K562 (cell line): Measurements from ENCODE around the gene TMEM176B. TPM values are rescaled to one million over a fixed set of nuclear protein-coding genes. Genes with fewer than 3 reads are reported as not detected.

Experiments used
- ATAC-seq: fragments of 200-7000 bp; cut with Tn5 transposase; 3 replicates; pipeline ENCODE4 v1.9.1; 2020; ENCODE audit warnings: moderate library complexity
- BruUV-seq: library from RNA; stranded (reverse); fragments of 400-500 nt; replicated peaks from 2 replicates; lab custom pipeline; 2021; lab: Mats Ljungman, UMichigan
- CTCF ChIA-PET: fragments of 300-600 bp; formaldehyde crosslinking; extraction: SDS; loops from one replicate; lab custom pipeline; 2021; ENCODE audit warnings: low intra/inter-chr PET ratio; lab: Yijun Ruan, JAX
- POLR2A ChIA-PET: fragments of 300-600, 350-650 bp; sonication (Branson Sonifier 250); formaldehyde crosslinking; extraction: SDS; loops from one replicate; lab custom pipeline; 2021; ENCODE audit warnings: antibody characterized with exemption, inconsistent platforms; lab: Yijun Ruan, JAX
- DNase-seq, 4 experiments: peaks; one replicate each; pipeline versions ENCODE4 v3.0.0 to v3.0.0-alpha.2; 2011 to 2018; ENCODE audit warnings: low spot score in 3 of 4, mixed read lengths in 3 of 4; ENCODE audit errors: extremely low read depth in 1 of 4
- FAIRE-seq: peaks from 2 replicates; lab custom pipeline; 2011; peaks lifted over from hg19 to GRCh38; lab: Jason Lieb, UNC
- H2AFZ ChIP-seq: 2 replicates; pipeline ENCODE4 v1.6.0; 2011; ENCODE audit warnings: low read depth, low read length, control low read depth, inconsistent platforms
- H3K27ac ChIP-seq: fragments of 200-600 bp; 3 replicates; pipeline ENCODE4 v1.8.0; 2011; ENCODE audit warnings: low read depth, mild to moderate bottlenecking, control low read depth, inconsistent platforms, low read length, moderate library complexity, mixed read lengths; ENCODE audit errors: extremely low read depth
- H3K27me3 ChIP-seq, 2 experiments: fragments of 300-600 bp in 1 of 2; 2 replicates in 1 of 2; 3 replicates in 1 of 2; pipeline versions ENCODE4 v1.6.0 to v1.8.0; 2011; ENCODE audit warnings: inconsistent platforms in 2 of 2, low read length in 2 of 2, mild to moderate bottlenecking in 1 of 2, mixed read lengths in 1 of 2, moderate library complexity in 1 of 2; ENCODE audit not compliant: control insufficient read depth in 2 of 2, insufficient read depth in 2 of 2
- H3K36me3 ChIP-seq: fragments of 300-600 bp; 3 replicates; pipeline ENCODE4 v1.8.0; 2011; ENCODE audit warnings: mild to moderate bottlenecking, low read length, inconsistent platforms; ENCODE audit not compliant: control insufficient read depth, insufficient read depth
- H3K4me1 ChIP-seq, 2 experiments: fragments of 200-600 bp in 1 of 2; replicated peaks in 1 of 2; 2 replicates in 1 of 2; 3 replicates in 1 of 2; pipeline versions ENCODE4 v1.5.1 to v1.8.0; 2011; ENCODE audit warnings: inconsistent platforms in 2 of 2, low read length in 2 of 2, mild to moderate bottlenecking in 1 of 2, mixed read lengths in 1 of 2, moderate library complexity in 1 of 2; ENCODE audit not compliant: control insufficient read depth in 2 of 2, insufficient read depth in 2 of 2
- H3K4me2 ChIP-seq: 2 replicates; pipeline ENCODE4 v1.6.1; 2011; ENCODE audit warnings: low read length, control low read depth, inconsistent platforms, mixed read lengths; ENCODE audit not compliant: insufficient read depth
- H3K4me3 ChIP-seq: fragments of 200-600 bp; sonication (generic), shearing (Covaris generic); 2 replicates; pipeline ENCODE4 v1.5.1; 2016; ENCODE audit warnings: control low read depth, inconsistent platforms
- H3K79me2 ChIP-seq: fragments of 200-600 bp; 3 replicates; pipeline ENCODE4 v1.8.0; 2011; ENCODE audit warnings: low read length, inconsistent platforms; ENCODE audit not compliant: control insufficient read depth, insufficient read depth
- H3K9ac ChIP-seq, 2 experiments: 2 replicates each; pipeline versions ENCODE4 v1.6.0 to v1.6.1; 2011; ENCODE audit warnings: low read depth in 2 of 2, low read length in 2 of 2, control low read depth in 1 of 2, inconsistent platforms in 1 of 2, mild to moderate bottlenecking in 1 of 2, mixed read lengths in 1 of 2; ENCODE audit not compliant: insufficient read depth in 1 of 2
- H3K9me1 ChIP-seq: one replicate; pipeline ENCODE4 v1.6.0; 2011; ENCODE audit warnings: inconsistent platforms, mild to moderate bottlenecking, low read length, moderate library complexity; ENCODE audit not compliant: control insufficient read depth, insufficient read depth
- H3K9me3 ChIP-seq: replicated peaks from 2 replicates; pipeline ENCODE4 v1.5.1; 2011; ENCODE audit warnings: low read depth, low read length, inconsistent platforms; ENCODE audit not compliant: control insufficient read depth, insufficient read depth
- H4K20me1 ChIP-seq: replicated peaks from 2 replicates; pipeline ENCODE4 v1.6.1; 2011; ENCODE audit warnings: low read length, inconsistent platforms, mixed read lengths; ENCODE audit not compliant: control insufficient read depth, insufficient read depth
- CREBBP ChIP-seq: IDR thresholded peaks from one replicate; pipeline ENCODE4 v1.6.1; 2012; ENCODE audit warnings: low read depth, mild to moderate bottlenecking, control low read depth, inconsistent platforms, low read length
- ERF ChIP-seq: fragments of 450-650 bp; formaldehyde crosslinking; IDR thresholded peaks from 2 replicates; pipeline ENCODE4 v1.4.0; 2020; ENCODE audit warnings: mild to moderate bottlenecking, mixed read lengths
- EZH2 ChIP-seq: IDR thresholded peaks from 2 replicates; pipeline ENCODE4 v1.6.1; 2012; ENCODE audit warnings: low read depth, mild to moderate bottlenecking, inconsistent platforms, low read length, borderline replicate concordance
- HMBOX1 ChIP-seq: sonication (generic); IDR thresholded peaks from 2 replicates; pipeline ENCODE4 v1.6.1; 2016
- JUNB ChIP-seq: fragments of 450-650 bp; formaldehyde crosslinking; conservative IDR thresholded peaks from 2 replicates; pipeline ENCODE4 v1.4.0; 2020; ENCODE audit warnings: mild to moderate bottlenecking
- NR1H2 ChIP-seq: sonication (generic); formaldehyde crosslinking; IDR thresholded peaks from 2 replicates; pipeline ENCODE4 v1.4.0; 2020; ENCODE audit warnings: mild to moderate bottlenecking, missing genetic modification reagents
- THRA ChIP-seq: fragments of 450-650 bp; IDR thresholded peaks from 2 replicates; pipeline ENCODE4 v1.6.1; 2017; ENCODE audit warnings: mild to moderate bottlenecking, moderate library complexity
- WGBS: fragments of 100-300 bp; shearing (Covaris generic); methylation state at CpG from one replicate; pipeline ENCODE4 v1.1.6; 2016; ENCODE audit warnings: low coverage, mixed read lengths; ENCODE audit not compliant: insufficient coverage; ENCODE audit errors: missing lambda C conversion rate; 5-methylcytosine and 5-hydroxymethylcytosine counted together
- in situ Hi-C: fragments of 300-500 bp; cut with MboI; formaldehyde crosslinking; loops from 4 replicates; pipeline ENCODE4 v1.15.0; 2018; ENCODE audit warnings: inconsistent platforms, mixed read lengths
- intact Hi-C: fragments of 100-400 bp; cut with micrococcal nuclease; formaldehyde crosslinking; loops from 2 replicates; pipeline ENCODE4 v1.14.2; 2022
- polyA plus RNA-seq, 8 experiments: library from polyadenylated mRNA; depleted of rRNA in 4 of 8; stranded (reverse) in 5 of 8; unstranded in 3 of 8; fragments of >200 nt; fragmentation: Nextera tagmentation in 2 of 8; fragmentation: Illumina TruSeq in 1 of 8; extraction: Ambion mirVana in 2 of 8; extraction: Trizol in 1 of 8; gene quantifications; 2 replicates each; pipeline versions ENCODE4 v1.2.1 to v1.2.3, GENCODE V29; 2011 to 2014; ENCODE audit warnings: inconsistent platforms in 1 of 8, missing spikeins in 1 of 8
- total RNA-seq, 7 experiments: library from RNA; depleted of rRNA in 6 of 7; stranded (reverse); fragments of >200 nt in 6 of 7; fragmentation: Illumina TruSeq in 2 of 7; extraction: Trizol in 2 of 7; gene quantifications; 2 replicates each; pipeline versions ENCODE4 v1.2.1 to v1.2.3, GENCODE V29; 2011 to 2021; ENCODE audit warnings: low replicate concordance in 1 of 7

Gene TMEM176B
- total and polyA plus RNA-seq, 9 of the 15 experiments (the other 6 are each of a cell fraction or from before 2014, with no cell fraction given): 0.19 to 0.60 TPM; not detected in 7

- no peak for TF ChIP-seq HMBOX1
- TF ChIP-seq THRA: no peak
- TF ChIP-seq JUNB (CRISPR knock-in tag): no peak
- TF ChIP-seq CREBBP: no peak
- no peak for TF ChIP-seq ERF
These were observed 547 bp upstream of the TMEM176B start, which contains the start of gene TMEM176A (continued) for GRCh38 chr7:150800581-150801241.

DNA sequence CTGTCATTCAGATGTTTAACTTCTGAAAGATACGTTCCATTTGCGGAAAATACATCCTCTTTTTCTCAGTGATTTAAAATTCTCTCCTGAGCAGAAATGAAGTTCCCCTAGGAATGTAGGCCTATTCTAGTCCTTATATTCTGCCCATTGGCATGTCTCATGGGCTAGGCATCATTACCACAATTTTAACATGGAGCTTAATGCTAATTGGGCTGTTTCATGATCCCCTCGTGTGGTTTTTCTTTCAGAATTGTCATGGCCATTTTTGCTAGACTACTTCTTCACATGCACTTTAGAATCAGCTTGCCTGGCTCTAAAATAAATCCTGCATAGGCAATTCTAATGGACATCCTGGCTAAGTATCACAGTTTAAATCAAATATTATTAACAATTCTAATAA lies 1.0 kb downstream of the TMEM176B start:
- Histone ChIP-seq H3K27me3 (peaks cover 65 to 79% of the 10 kb centered on the region in 2 experiments), H4K20me1 (no peaks in the 10 kb centered on the region), H3K79me2 (no peaks in the 10 kb centered on the region), H2AFZ (no peak overlapping the region), H3K9me1 (no peaks in the 10 kb centered on the region), H3K36me3 (no peaks in the 10 kb centered on the region), H3K9ac (no peak overlapping the region), H3K9me3 (no peaks in the 10 kb centered on the region), H3K4me1 (peaks cover 0 to 21% of the 10 kb centered on the region in 2 experiments; a peak in 2 of 5 replicates), H3K27ac (no peak overlapping the region), H3K4me2 (no peak overlapping the region), H3K4me3 (no peak overlapping the region)
- intact Hi-C loops (no loop called here), in situ Hi-C loops (no loop called here)
- DNase-seq: no peak
- POLR2A ChIA-PET: interaction anchor here (0.6 to 1.5 kb wide), 4 partner anchors 41 to 1052 kb away, joined by 3 to 4 read pairs (median 4); no protein-coding TSS in a partner anchor
- ATAC-seq: no peak
- peak; percentile 93; the same call in 1 of the 2 replicates for TF ChIP-seq EZH2
- TF ChIP-seq NR1H2 (CRISPR knock-in tag): no peak
- CTCF ChIA-PET: no interaction called here
- 28% methylated on average over 3 of the region's 3 CpGs for WGBS
- no peak for FAIRE-seq
- BruUV-seq: no TSS peak
